GM10248 (cell line): ENCODE measurements around the gene ANTKMT.

Experiments used
- CTCF ChIA-PET: fragments of 300-600 bp; sonication (Branson Sonifier 250); formaldehyde crosslinking; extraction: SDS; loops from one replicate; lab custom pipeline; 2021; ENCODE audit warnings: antibody characterized with exemption; lab: Yijun Ruan, JAX
- POLR2A ChIA-PET: fragments of 350-650 bp; sonication (Branson Sonifier 250); formaldehyde crosslinking; extraction: SDS; loops from one replicate; lab custom pipeline; 2020; ENCODE audit warnings: antibody characterized with exemption; lab: Yijun Ruan, JAX
- DNase-seq: peaks from one replicate; pipeline ENCODE4 v3.0.0; 2012; ENCODE audit errors: extremely low spot score
- TF ChIP-seq, protein P1 (sequence below): IDR thresholded peaks from 2 replicates; pipeline ENCODE4 v1.5.1; 2012; ENCODE audit warnings: mild to moderate bottlenecking, low read depth; ENCODE audit errors: extremely low read depth, missing control alignments, control extremely low read depth

ANTKMT gene

DNA sequence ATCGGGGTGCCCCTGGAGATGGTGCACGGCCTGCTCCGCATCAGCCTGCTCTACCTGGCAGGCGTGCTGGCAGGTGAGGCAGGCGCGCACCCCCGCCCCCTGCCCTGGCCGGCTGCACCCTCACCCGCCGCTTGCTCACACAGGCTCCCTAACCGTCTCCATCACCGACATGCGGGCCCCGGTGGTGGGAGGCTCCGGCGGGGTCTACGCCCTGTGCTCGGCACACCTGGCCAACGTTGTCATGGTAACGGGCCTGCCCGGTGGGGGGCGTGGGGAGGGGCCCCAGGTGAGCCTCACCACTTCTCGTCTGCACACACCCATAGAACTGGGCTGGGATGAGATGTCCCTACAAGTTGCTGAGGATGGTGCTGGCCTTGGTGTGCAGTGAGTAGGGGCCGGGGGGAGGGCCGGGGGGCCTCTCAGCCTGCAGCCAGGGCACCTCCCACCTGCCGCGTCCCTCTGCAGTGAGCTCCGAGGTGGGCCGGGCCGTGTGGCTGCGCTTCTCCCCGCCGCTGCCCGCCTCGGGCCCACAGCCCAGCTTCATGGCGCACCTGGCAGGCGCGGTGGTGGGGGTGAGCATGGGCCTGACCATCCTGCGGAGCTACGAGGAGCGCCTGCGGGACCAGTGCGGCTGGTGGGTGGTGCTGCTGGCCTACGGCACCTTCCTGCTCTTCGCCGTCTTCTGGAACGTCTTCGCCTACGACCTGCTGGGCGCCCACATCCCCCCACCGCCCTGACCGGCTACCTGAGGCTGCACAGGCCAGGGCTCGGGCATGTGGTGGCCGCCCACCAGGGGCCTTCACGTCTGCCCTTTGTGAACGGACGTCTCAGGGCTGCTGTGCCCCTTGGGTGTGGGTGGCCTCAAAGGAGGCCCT, 43.4 kb upstream of the ANTKMT start:
- CTCF ChIA-PET = interaction anchor here (0.7 to 4.6 kb wide), 3 partner anchors 10 to 44 kb away, joined by 3 to 28 read pairs (median 3); partner anchors contain the start of genes ANTKMT, RHOT2 and WDR90
- POLR2A ChIA-PET = no interaction called here
- TF ChIP-seq, protein P1, sequence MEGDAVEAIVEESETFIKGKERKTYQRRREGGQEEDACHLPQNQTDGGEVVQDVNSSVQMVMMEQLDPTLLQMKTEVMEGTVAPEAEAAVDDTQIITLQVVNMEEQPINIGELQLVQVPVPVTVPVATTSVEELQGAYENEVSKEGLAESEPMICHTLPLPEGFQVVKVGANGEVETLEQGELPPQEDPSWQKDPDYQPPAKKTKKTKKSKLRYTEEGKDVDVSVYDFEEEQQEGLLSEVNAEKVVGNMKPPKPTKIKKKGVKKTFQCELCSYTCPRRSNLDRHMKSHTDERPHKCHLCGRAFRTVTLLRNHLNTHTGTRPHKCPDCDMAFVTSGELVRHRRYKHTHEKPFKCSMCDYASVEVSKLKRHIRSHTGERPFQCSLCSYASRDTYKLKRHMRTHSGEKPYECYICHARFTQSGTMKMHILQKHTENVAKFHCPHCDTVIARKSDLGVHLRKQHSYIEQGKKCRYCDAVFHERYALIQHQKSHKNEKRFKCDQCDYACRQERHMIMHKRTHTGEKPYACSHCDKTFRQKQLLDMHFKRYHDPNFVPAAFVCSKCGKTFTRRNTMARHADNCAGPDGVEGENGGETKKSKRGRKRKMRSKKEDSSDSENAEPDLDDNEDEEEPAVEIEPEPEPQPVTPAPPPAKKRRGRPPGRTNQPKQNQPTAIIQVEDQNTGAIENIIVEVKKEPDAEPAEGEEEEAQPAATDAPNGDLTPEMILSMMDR = no peak
- no peak for DNase-seq

DNA sequence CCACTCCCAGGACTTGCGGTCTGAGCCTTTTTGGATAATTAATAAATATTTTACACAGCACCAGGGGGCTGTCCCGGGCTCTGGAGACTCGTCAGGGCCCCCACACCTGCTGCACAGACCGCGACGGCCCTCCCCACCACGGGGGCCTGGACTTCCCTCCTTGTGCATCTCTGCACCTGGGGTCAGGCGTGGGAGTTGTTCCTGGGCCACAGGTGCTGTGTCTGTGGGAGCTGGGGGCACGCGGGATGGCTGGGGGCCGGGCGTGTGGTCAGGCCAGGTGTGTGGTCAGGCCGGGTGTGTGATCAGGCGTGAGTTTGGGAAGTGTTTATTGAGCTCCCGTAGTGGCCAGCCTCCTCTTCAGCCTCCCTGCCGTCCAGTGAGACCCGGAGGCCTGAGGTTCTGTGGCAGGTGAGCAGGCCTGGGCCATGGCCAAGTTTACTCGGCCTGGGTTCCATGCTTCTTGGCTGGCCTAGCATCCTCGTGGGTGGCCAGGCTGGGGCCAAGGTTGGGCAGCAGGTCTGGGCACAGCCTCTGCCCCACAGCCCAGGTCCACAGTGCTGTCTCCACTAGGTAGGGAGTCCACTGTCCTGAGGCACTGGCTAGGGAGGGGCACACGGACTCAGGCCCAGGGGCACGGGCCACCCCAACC, 42.6 kb upstream of the ANTKMT start:
- CTCF ChIA-PET = interaction anchor here (1.2 to 4.6 kb wide), 2 partner anchors 10 to 43 kb away, joined by 3 to 28 read pairs; partner anchors contain the start of genes ANTKMT and RHOT2
- TF ChIP-seq, protein P1 = no peak
- POLR2A ChIA-PET = no interaction called here
- no peak for DNase-seq

DNA sequence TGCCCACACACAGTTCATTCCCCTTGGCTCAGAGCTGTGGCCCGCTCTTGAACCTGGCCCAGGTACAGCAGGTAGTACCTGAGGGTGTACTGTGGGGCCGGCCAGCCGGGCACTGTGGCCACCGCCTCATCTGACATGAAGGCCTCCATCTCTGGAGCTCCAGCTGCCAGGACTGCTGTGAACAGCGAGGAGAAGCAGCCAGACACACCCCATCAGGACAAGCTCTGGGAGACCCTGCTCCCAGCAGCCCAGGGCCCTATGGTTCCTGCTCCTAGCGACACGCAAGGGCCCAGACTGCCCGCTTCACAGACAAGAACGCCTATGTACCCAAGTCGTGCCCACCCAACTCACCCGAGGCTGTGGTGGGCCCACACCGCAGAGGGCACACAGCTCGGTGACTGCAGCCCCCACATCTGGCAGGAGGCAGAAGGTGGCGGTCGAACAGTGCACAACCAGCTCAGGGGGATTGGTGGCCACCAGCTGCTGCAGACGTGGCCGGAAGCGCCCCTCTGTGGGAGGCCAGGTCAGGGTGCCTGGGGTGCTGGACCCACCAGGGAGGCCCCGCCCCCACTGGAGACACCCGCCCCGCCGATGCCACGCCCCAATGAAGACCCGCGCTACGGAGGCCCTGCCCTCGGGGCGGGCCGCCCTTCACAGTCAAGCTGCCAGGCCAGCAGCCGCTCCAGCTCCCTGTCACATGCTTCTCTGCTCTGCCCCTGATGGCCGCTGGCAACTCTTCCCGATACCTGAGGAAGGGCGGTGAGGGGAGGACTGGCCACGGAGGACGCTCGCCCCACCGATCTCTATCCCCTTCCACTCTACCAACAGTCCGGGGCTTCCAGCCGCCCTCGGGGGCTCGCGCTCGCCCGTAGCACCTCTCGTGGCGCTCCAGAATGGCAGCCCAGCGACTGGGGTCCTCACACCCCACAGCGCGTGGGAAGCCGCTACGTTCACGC, 41.8 kb upstream of the ANTKMT start:
- TF ChIP-seq, protein P1 = no peak
- ChIA-PET POLR2A (interaction anchor here (0.8 kb wide), 1 partner anchor 10 kb away, joined by 3 read pairs; no protein-coding TSS in a partner anchor), CTCF (interaction anchor here (1.2 to 4.6 kb wide), 2 partner anchors 11 to 42 kb away, joined by 3 to 28 read pairs; partner anchors contain the start of genes ANTKMT and RHOT2)
- DNase-seq = peak; percentile 54

DNA sequence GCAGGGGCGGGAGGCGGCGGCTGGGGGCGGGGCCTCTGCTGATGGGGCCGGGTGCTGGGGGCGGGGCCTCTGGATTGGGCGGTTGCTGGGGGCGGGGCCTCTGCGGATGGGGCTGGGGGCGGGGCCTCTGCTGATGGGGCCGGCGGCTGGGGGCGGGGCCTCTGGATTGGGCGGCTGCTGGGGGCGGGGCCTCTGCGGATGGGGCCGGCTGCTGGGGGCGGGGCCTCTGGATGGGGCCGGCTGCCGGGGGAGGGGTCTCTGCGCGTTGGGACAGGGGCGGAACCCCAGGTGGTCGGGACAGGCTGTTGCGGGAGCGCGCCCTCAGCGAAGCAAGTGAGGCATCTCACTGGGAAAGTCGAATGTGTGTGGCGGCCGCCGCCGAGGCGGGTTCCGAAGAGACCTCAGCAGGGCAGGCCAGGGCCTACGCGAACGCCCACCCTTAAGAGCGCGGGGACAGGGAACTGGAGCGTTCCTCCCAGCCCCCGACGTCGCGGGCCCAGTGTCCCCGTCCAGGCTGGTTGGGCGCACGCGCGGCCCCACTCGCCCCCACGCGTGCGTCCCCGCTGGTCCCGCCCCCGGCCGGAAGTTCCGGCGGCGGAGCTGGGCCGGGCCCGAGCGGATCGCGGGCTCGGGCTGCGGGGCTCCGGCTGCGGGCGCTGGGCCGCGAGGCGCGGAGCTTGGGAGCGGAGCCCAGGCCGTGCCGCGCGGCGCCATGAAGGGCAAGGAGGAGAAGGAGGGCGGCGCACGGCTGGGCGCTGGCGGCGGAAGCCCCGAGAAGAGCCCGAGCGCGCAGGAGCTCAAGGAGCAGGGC, 40.9 kb upstream of the ANTKMT start, which contains the start of gene STUB1:
Gene STUB1 (plus strand): TSS at position 597 of the 811 bp plus-strand sequence. CDS start 116 bp downstream, at position 713.
- POLR2A ChIA-PET = interaction anchor here (0.7 to 1.2 kb wide), 4 partner anchors 11 to 1475 kb away, joined by 3 to 7 read pairs (median 4); partner anchors contain the start of genes RHOT2 and TRAF7
- DNase-seq = peak; percentile 88
- TF ChIP-seq, protein P1 = no peak
- CTCF ChIA-PET = interaction anchor here (1.0 to 4.6 kb wide), 6 partner anchors 10 to 87 kb away, joined by 3 to 28 read pairs (median 4); partner anchors contain the start of genes RHOT2 and WDR90

DNA sequence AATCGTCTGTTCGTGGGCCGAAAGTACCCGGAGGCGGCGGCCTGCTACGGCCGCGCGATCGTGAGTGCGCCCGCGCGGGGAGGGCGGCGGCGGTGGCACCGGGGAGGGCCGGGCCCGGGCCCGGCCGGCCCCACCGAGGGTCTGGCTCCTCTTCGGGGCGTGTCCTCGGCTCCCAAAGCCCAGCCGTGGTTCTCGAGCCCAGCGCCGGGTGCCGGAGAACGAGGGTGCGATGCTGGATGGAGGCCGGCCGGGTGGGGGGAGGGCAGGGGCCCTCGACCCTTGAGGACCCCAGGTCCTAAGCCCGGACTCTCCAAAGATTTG, 40.4 kb upstream of the ANTKMT start:
- CTCF ChIA-PET = interaction anchor here (1.0 to 4.6 kb wide), 7 partner anchors 9 to 105 kb away, joined by 3 to 28 read pairs (median 4); partner anchors contain the start of genes RHOT2 and WDR90
- TF ChIP-seq, protein P1 = no peak
- POLR2A ChIA-PET = interaction anchor here (0.7 to 1.2 kb wide), 3 partner anchors 13 to 1475 kb away, joined by 3 to 7 read pairs (median 4); partner anchors contain the start of genes RHOT2 and TRAF7
- DNase-seq = no peak
